NCI-H82 (cell line): ENCODE measurements around the gene TSPO.
"Not testable (repeated sequence)": the region's sequence is repeated elsewhere in the genome, so short reads cannot be mapped to it uniquely, and the experiment has no call there.

Experiments
- DNase-seq: peaks from one replicate; lab custom pipeline; 2025; lab: John Stamatoyannopoulos, UW

Gene TSPO

DNA sequence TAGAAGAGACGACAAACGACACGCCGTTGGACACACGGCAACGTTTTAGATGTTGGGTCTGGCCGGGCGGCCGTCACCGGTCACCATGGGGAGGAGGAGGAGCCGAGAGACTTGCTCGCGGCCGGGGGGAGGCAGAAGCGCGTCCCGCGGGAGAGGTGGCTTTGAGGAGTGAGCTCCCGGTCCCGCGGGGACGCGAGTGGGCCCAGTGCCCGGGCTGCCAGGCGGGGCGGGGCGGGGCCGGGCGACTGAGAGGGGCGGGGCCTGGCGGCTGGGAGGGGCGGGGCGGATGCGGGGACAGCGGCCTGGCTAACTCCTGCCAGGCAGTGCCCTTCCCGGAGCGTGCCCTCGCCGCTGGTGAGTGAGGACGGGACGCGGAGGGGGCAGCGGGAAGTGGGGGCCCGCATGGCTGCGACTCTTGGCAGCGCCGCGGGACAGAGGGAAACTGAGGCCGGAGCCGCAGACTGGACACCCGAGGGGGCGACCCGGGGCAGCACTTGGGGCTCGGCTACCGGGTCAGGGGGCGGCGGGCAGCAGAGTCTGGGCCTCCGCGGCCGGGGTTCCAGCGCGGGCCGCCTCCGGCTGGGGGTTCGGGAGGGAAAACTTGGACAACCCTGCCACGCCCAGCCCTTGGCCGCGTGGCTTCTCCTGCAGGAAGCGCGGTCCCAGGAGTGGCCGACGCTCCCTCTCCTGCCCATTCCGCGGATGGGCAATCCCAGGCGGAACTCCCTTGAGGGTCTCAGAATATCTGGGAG lies at the start of gene TSPO:
TSS of gene TSPO (plus strand) at position 309 of the 752 bp plus-strand sequence. CDS start 7,680 bp downstream, outside the sequence.
- peak; percentile 45 for DNase-seq

DNA sequence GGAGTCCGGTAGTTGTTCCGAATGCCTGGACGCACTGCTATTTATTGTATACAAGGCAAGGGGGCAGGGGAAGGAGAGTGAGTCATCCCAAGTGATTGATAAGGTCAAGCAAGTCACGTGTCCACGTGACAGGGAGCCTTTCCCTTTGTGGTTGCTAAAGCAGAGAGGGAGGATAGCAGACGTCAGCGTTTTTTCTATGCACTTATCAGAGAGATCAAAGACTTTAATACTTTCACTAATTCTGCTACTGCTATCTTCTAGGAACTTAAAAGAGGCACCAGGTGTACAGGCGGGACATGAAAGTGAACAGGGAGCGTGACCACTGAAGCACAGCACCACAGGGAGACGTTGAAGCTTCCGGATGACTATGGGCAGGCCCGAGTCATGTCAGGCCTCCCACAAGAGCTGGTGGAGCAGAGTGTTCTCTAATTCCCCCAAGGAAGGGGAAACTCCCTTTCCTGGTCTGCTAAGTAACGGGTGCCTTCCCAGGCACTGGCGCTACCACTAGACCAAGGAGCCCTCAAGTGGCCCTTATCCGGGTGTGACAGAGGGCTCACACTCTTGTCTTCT lies 47.2 kb upstream of the TSPO start:
- DNase-seq: not testable (repeated sequence)

DNA sequence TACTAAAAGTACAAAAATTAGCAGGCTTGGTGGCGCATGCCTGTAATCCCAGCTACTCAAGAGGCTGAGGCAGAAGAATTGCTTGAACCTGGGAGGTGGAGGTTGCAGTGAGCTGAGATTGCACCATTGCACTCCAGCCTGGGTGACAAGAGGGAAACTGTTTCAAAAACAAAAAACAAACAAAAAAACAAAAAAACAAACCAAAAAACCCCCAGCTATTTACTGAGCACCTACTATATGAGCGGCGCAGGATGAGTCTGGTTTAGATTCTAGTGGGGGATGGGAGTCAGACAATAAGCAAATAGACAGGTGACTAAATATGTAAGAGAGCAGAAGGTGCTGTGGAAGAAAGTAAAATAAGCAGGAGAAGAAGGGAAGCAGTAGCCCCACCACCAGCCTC lies 46.4 kb upstream of the TSPO start:
- DNase-seq: not testable (repeated sequence)

DNA sequence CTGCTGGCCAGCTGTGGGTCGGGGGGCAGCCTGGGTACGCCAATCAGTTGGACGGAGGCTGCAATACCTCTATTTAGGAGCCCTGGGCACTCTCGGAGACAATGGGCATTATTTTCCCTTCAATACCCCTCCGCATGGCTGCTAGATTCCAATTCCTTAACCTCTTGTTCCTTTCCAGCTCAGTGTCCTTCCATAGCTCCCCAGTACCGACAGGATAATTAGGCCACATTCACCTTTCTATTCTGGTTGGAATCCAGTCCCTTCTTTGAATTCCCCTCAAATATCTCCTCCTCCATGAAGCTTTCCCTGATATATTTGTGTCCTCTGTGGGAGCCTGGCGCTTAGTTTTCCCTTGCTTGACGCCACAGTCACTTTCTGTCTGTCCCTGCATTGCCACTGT lies 45.1 kb upstream of the TSPO start:
- no peak for DNase-seq

- DNase-seq: no peak
These were observed 41.8 kb upstream of the TSPO start for GRCh38 chr22:43109511-43109910.

DNA sequence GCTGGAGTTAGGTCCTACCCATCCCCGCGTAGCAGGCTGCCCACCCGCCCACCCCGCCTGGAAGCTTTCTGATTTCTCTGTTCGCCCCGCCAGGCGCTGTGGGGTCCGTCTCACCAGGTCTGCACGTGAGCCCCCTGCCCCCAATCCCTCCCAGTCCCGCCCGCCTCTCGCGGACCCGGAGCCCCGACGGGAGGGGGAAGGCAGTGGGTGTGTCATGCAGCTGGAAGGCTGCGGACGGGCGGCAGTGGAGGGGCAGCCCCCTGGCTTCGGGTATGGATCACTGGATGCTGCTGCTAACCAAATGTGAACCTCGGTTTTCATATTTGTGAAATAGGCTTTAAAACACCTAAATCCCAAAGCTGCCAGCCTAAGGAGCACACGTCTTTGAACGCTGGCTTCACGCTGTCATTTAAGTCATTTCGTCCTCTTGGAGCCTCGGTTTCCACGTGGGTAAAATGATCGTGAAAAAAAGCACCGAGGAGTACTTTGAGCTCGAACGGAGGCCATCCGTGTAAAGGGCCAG lies 41.4 kb upstream of the TSPO start:
- no peak for DNase-seq

- DNase-seq: peak; percentile 60
These were observed 40.9 kb upstream of the TSPO start, which contains the start of gene BIK for GRCh38 chr22:43110444-43110926. Gene BIK, plus strand, starts transcription at chr22:43110750. Its CDS starts 13,273 bp downstream, at chr22:43124023.

DNA sequence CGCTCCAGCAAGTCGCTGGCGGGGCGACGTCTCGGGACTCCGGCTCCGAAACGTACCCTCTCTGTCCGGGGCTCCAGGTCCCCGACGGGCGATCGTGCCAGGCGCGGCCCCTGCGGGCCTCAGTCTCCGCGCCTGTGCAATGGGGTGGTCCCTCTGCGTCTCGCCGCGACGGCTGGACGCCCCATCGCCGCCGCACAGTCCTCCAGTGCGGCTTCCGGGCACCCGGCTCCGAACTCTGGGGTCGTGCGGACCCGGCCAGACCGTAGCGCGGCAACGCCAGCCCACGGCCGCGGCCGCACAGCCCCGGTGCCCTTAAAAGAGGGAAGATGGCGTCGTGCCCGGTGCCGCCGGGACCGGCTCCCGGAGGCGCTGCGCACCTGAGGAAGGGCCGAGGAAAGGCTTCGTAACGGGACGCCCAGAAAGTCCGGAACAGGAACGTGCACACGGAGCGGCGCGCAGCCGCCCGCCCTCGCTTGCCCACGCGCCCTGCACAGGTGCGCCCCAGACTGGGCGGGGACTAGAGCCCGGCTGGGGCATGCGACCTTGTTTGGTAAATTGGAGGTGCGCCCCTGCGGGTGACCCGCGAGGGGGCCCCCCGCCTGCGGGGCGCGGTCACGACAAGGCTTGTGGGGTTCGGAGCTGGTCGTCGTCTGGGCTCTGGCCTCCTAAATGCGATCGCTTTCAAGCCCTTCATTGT lies 40.3 kb upstream of the TSPO start:
- no peak for DNase-seq

DNA sequence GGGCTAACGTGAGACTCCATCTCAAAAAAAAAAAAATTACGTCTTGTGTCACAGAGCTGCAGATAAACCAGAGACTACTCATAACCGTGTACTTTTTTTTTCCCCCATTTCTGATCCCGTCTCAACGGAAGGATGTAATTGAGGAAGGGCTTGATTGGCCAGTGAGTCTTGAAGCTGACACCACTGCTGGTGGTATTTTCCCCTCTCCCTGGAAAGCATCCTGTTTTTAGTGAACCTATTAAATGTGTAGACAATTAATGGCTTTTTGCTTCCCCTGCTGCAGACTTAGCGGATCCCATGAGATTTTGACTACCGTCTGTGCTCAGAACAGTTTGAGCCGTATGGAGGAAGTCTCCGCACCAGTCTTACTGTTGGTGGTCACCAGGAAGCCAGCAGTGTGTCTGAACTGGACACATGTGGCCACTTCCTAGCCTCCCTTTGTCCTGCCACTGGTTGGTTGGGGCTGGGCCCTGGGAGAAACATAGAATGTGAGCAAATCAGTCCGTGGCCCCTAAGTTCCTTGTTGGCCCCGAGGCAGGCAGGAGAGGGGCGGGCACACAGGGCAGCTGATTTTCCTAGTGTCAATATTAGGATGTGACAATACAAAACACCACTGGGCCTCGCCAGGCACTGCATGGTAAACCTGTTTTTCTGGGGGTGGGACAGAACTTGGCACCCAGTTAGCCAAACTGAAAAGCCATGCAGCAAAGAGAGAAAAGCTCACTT lies 37.7 kb upstream of the TSPO start:
- DNase-seq: no peak

- no peak for DNase-seq
These were observed 36.4 kb upstream of the TSPO start for GRCh38 chr22:43114958-43115357.

GRCh38 chr22:43116932-43117331 lies 34.4 kb upstream of the TSPO start:
- DNase-seq: no peak

GRCh38 chr22:43118024-43118849 lies 33.1 kb upstream of the TSPO start:
- no peak for DNase-seq

DNA sequence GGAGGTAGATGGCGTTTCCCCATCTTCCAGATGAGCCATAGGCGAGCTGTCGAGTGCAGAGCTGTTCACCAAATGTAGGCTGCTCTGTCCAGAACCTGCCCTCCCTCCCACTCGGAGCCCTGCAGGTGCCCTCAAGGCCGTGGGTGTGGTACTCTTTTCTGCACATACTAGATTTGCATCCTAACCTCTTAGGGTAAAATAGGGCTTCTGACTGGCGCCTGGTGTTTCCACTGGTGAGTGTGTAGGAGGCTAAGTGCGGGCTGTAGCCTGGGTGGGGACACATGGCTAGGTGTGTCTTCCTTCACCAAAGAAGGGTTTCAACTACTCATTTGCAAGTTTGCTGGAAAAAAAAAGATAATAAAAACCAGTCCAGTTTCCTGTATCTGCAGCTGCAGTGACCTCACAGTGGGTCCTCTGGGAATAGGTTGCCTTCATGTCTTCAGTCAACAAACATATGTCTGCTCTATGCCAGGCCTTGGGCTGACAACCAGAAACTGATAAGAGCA lies 32.4 kb upstream of the TSPO start:
- DNase-seq: no peak

DNA sequence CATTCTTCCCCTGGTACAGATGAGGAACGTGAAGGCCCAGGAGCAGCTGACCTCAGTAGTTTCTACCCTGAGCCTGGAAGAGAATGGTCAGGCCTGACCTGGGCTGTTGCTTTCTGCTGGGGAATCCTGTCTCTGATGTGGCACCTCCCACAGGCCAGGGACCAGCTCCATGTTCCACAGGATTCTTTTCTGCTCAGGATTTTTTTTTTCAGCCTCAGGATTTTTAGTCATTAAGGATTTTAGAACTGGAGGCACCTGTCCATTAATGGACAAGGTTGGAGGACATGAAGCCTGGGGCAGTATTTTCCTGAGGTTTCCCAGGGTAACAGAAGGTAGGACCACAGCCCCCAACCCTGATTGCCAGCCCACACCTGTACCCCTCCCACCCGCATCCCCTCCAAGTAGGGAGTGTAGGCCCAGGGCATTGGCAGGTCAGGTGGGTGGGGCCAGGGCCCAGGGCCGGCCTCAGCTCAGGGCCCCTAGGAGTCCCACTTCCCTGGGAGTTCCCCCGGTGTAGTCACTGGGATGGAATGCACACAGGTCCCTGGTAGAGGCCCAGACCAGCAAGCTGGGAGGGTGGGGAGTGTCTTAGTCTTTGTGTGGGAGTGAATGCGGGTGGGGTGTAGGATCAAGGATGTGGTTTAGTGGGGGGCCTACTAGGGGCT lies 24.7 kb upstream of the TSPO start:
- no peak for DNase-seq

DNA sequence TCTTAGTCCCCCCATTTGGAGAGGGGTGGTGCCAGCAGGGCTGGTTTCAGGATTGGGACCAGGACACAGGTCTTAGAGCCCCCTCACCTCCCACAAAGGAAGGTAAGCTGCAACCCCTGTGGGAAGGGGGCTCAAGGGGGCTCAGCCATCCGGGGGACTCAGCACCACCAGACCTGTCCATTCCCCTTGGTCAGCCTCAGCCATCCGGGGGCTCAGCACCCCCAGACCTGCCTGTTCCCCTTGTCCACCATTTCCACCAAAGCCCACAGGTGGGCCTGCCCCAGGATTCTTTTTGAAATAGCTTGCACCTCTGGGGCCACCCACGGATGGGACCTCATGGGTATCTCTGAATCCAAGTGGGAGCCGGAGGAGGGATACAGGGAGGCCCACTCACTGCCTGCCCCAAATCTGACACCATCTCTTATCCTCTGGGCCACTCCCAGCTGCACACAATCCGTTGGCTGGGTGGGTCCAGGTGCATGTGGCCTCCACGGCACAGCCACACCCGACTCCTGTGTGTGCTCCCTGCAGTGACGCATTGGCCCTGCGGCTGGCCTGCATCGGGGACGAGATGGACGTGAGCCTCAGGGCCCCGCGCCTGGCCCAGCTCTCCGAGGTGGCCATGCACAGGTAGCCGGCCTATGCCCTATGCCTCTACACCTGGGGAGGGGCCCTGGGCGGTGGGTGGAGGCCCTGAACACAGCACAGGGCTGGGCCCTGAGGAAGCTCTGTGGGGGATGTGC lies 24.0 kb upstream of the TSPO start:
- DNase-seq: no peak

- DNase-seq: no peak
These were observed 23.2 kb upstream of the TSPO start for GRCh38 chr22:43128116-43128515.

DNA sequence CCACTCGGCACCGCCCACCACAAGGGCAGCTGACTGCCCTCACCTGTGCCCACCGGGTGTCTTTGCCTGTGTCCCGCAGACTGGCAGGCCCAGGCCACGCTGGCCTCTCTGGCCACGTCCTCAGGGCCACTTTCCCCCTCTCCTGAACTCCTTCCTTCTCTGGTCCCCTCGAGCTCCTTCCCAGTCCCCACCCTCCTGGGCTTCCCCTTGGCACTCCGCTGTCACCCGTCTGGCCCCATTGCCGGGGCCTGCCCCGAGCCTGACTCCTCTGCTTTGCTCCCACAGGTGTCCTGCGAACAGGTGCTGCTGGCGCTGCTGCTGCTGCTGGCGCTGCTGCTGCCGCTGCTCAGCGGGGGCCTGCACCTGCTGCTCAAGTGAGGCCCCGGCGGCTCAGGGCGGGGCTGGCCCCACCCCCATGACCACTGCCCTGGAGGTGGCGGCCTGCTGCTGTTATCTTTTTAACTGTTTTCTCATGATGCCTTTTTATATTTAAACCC lies 22.4 kb upstream of the TSPO start:
- DNase-seq: no peak

DNA sequence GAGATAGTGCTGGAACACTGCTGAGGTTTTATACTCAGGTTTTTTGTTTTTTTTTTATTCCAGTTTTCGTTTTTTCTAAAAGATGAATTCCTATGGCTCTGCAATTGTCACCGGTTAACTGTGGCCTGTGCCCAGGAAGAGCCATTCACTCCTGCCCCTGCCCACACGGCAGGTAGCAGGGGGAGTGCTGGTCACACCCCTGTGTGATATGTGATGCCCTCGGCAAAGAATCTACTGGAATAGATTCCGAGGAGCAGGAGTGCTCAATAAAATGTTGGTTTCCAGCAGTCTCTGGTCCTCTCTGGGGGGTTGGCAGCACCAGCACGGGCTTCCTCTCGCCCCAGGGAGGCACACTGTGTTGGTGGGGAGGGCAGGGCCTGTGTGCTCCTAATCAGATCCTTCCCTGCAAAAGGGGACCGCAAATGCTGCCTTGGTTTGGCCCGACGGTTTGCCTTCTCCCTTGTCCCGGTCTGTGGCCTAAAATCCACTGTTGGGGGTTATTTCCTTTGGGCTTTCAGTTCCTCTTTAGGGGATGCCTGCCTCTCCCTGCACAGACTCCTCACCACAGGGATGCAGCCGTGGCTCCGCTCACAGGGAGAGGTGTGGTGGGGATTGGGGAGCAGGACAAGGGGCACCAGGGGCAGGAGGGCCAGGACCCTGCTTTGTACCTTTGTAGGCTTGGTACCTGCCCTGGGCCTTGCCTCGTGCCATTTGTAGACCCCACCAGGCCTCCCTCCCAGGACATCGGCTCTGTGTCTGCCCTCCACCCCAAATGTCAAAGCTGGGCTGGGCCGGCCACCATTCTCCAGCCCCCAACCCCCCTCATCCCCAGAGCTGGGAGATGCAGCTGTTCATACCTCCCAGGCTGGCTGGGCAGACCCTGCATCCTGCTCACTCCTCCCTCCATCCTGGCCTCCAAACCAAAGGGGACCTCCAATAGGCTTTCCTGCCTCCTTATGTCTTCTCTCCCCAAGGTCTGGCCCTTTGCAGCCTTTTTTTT lies 21.6 kb upstream of the TSPO start:
- no peak for DNase-seq
